ENCODE results near the gene NRTN.

NRTN gene

GRCh38 chr19:5817218-5817617, 12.4 kb downstream of the NRTN start:
- no peak for TF ChIP-seq CTCF (conservative IDR thresholded peaks at IDR 0.05; ENCODE audit: low read depth, low read length)
- H3K4me3 ChIP-seq (ENCODE audit: low read length) = no peak overlapping the region
- no peak for DNase-seq (ENCODE audit: low read depth)

- no peak for DNase-seq (ENCODE audit: low read depth)
- TF ChIP-seq CTCF (conservative IDR thresholded peaks at IDR 0.05; ENCODE audit: low read depth, low read length) = no peak
- H3K4me3 ChIP-seq (ENCODE audit: low read length) = no peak overlapping the region
Observed at GRCh38 chr19:5818594-5818993, 13.7 kb downstream of the NRTN start.

GRCh38 chr19:5820785-5821184, 15.9 kb downstream of the NRTN start:
- TF ChIP-seq CTCF (conservative IDR thresholded peaks at IDR 0.05; ENCODE audit: low read depth, low read length) = no peak
- no peak for DNase-seq (ENCODE audit: low read depth)
- no peak overlapping the region for H3K4me3 ChIP-seq (ENCODE audit: low read length)

- no peak for DNase-seq (ENCODE audit: low read depth)
- no peak for TF ChIP-seq CTCF (conservative IDR thresholded peaks at IDR 0.05; ENCODE audit: low read depth, low read length)
- no peak overlapping the region for H3K4me3 ChIP-seq (ENCODE audit: low read length)
Observed at GRCh38 chr19:5821521-5822180, 16.8 kb downstream of the NRTN start.

- H3K4me3 ChIP-seq (ENCODE audit: low read length) = no peak overlapping the region
- TF ChIP-seq CTCF (conservative IDR thresholded peaks at IDR 0.05; ENCODE audit: low read depth, low read length) = no peak
- no peak for DNase-seq (ENCODE audit: low read depth)
Observed at GRCh38 chr19:5822181-5822844, 17.4 kb downstream of the NRTN start.

GRCh38 chr19:5823579-5824281, 18.9 kb downstream of the NRTN start:
- TF ChIP-seq CTCF (conservative IDR thresholded peaks at IDR 0.05; ENCODE audit: low read depth, low read length) = peak; percentile 32
- DNase-seq (ENCODE audit: low read depth) = no peak
- no peak overlapping the region for H3K4me3 ChIP-seq (ENCODE audit: low read length)

Data from retinal pigment epithelial cell (primary cell).